Posterior vena cava (tissue), 2 donors: ENCODE data around the gene LCP1. TPM values are rescaled to one million over a fixed set of nuclear protein-coding genes. Genes with fewer than 3 reads are reported as not detected.

ENCODE experiments used
- DNase-seq: peaks from one replicate; pipeline ENCODE4 v3.0.0-alpha.2; 2020; ENCODE audit warnings: low spot score
- intact Hi-C, 2 donors: fragments of 100-400 bp; cut with DNase I; formaldehyde crosslinking; loops; one replicate each; pipeline versions ENCODE4 v1.14.1 to v1.14.2; 2022 to 2023
- total RNA-seq, 2 donors: library from RNA; stranded (reverse); fragmentation: NEBNext Ultra II Directional; extraction: Animal tissue kit (Norgen Biotek cat#: 25700); gene quantifications; one replicate each; pipeline ENCODE4 v1.2.1, GENCODE V29; 2021
- donor health status: DM: yes; HTN: yes; CAD: no.
- donor health status: DM: yes; HTN: yes; CAD: no.

The LCP1 gene
- total RNA-seq, 2 donors from 2014 or later, result 72.8 to 73.8 TPM

GRCh38 chr13:46184277-46184699 is 2.3 kb upstream of the LCP1 start:
- intact Hi-C loops, result no loop called here
- no peak for DNase-seq

GRCh38 chr13:46183018-46183946 is 1.3 kb upstream of the LCP1 start:
- DNase-seq, result no peak
- intact Hi-C loops, result no loop called here

- DNase-seq, result no peak
- intact Hi-C loops, result no loop called here
Measured at GRCh38 chr13:46182491-46182877, 507 bp upstream of the LCP1 start.

DNA sequence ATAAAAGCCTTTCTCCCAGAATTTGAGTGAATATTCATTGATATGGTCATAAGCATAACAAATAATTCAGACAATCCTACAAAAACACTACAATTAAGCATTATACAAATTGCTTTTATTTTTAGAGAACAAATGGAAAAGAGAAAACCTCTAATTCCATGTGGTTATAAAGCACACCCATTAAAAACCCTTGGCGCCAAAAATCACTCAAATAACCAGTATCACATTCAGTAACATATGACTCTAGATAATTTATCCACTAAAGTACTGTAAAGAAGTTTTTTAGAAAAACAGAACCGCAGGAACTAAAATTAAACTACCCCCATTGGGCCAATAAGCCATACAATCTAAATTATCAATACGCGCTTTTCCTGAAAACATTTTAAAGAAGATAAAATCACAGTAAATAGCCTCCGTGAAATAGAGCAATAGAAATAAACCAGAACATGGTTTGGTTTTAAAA is 569 bp downstream of the LCP1 start:
- no peak for DNase-seq

GRCh38 chr13:46179969-46180763 is 1.8 kb downstream of the LCP1 start:
- DNase-seq, result no peak
- intact Hi-C loops, result no loop called here

More for the DNA sequence above, 569 bp downstream of the LCP1 start:
- intact Hi-C loops, result no loop called here

DNA sequence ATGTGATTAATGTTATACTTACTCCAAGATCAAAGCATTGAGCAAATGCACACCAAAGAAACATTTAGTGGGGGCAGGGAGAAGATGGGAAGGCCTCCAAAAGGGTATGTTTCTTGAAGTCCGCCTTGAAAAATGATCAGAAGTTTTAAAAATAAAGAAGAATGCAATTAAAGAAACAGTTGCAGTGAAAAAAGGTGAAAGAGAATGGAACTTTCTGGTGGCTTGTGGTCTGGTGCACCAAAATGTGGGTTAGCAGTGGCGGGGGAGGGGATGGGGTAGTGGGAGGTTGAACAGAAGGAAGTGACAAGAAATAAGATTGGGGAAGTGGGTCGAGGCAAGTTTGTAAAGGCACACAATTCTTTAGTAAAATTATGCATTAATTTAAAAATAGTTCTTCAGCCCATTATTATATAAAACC is 2.5 kb downstream of the LCP1 start:
- peak; percentile 84 for DNase-seq
- intact Hi-C loops, result no loop called here

DNA sequence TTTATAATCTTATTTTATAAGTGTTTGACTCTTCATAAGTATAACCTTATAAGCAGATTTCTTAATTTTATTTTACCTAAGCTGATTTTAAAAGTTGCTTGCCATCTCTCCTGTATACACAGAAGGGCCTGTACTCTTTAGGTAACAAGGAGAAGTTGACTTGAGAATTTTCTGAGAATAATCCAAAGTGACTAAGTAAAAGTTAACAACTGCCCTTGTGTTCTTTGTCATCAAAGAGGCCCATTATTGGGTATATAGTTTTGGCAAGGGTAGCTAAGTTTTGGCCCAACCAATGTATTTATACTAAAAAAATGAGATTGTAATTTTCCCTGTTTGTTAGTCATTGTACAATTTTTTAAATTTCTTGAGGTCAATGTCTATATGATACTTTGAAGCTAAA is 3.2 kb downstream of the LCP1 start:
- intact Hi-C loops, result no loop called here
- DNase-seq, result no peak

- DNase-seq, result no peak
- intact Hi-C loops, result no loop called here
Measured at GRCh38 chr13:46178143-46178542, 3.8 kb downstream of the LCP1 start.

DNA sequence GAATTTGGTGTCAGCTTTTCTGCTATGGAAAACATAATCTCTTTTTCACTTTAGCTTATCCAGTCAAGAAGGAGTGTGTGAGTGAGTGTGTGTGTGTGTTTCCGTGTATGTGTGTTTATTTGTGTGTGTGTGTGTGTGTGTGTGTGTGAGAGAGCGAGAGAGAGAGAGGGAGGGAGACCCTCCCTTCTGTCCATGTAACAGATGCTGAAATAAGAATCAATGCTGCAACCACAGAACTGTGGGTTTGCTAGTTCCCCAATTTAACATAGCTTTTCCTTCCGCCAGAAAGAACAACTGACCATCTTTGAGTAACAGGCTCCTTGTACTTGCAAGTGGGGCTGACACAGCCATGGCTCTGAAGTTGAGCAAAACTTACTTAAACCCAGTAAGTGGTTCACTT is 5.2 kb downstream of the LCP1 start:
- intact Hi-C loops, result no loop called here

GRCh38 chr13:46173656-46174055 is 8.3 kb downstream of the LCP1 start:
- no peak for DNase-seq
- intact Hi-C loops, result no loop called here

More for the DNA sequence above, 5.2 kb downstream of the LCP1 start:
- no peak for DNase-seq

GRCh38 chr13:46172531-46172991 is 9.4 kb downstream of the LCP1 start:
- intact Hi-C loops, result no loop called here
- no peak for DNase-seq

DNA sequence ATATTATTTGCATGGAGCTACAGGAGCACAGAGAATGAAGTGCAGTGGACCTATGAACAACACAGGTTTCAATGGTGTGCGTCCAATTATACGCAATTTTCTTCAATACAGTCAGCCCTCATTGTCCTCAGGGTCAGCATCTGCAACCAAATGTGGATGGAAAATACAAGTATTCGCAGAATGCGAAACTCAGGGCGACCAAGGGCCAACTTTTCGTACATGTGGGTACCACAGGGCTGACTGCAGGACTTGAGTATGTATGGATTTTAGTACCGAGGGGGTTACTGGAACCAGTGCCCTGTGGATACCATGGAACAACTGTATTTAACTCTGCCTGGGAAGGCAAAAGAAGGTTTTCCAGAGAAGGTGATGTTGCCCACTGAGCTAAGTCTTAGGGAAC is 10.2 kb downstream of the LCP1 start:
- no peak for DNase-seq
- intact Hi-C loops, result no loop called here

DNA sequence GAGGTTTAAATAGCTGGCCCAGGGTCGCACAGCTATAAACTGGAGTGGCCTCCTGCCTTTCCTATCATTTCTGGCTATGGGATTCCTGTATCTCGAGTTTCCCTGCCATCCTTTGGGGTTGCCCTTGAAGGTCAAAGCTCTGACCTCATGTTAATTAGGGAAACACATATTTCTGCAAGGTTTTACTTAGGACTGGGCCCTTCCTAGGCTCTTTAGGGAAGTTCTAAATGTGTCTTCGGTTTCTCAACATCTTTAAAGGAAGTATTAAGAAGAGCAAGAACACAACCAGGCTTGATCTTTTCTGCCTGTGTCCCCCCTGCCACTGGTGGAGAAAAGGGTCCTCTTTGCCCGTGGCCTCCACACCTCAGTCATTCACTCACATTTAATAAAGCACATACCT is 10.8 kb downstream of the LCP1 start:
- intact Hi-C loops, result no loop called here
- DNase-seq, result no peak

- intact Hi-C loops, result no loop called here
- DNase-seq, result no peak
Measured at GRCh38 chr13:46170687-46171086, 11.3 kb downstream of the LCP1 start.

GRCh38 chr13:46170268-46170667 is 11.7 kb downstream of the LCP1 start:
- DNase-seq, result no peak
- intact Hi-C loops, result no loop called here

DNA sequence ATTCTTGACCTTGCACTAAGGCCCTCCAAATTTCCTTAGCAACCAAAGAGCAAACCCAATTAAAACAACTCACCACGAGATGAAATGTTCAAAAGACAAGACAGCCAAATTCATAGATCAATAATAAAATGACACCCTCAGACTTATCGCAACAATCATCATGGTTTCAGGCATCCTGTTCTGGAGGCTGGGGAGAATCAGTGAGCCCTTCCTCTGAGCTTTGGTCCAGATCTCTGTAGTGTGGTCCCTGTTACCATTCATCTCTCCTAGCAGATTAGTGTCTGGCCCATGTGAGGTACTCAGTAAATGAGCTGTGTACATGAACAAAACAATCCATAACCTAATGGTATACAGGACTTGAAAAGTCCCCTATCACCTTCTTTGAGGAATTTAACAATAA is 12.2 kb downstream of the LCP1 start:
- intact Hi-C loops, result no loop called here
- no peak for DNase-seq

GRCh38 chr13:46168783-46169182 is 13.2 kb downstream of the LCP1 start:
- intact Hi-C loops, result no loop called here
- DNase-seq, result no peak

GRCh38 chr13:46168341-46168740 is 13.6 kb downstream of the LCP1 start:
- intact Hi-C loops, result no loop called here
- peak; percentile 84 for DNase-seq

- DNase-seq, result no peak
- intact Hi-C loops, result no loop called here
Measured at GRCh38 chr13:46166947-46167610, 14.9 kb downstream of the LCP1 start.

DNA sequence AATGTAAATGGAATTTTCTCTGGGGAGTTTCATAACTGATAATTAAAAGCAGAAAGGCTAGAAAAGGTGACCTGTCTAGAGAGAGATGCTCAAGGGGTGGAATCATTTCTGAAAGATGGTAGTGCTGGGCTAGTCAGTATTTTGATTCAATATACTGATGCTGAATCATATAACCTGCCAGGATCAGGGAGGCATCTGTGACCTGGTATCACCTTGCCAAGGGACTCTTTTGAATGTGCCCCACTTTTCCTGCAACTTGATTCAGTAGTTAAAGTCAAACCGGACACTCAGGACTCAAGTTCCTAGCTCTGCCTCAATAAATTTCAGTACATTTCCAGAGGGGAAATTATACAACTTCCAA is 15.8 kb downstream of the LCP1 start:
- DNase-seq, result no peak
- intact Hi-C loops, result no loop called here
